ENCODE data around the gene CRYL1. TPM values are rescaled to one million over a fixed set of nuclear protein-coding genes. Genes with fewer than 3 reads are reported as not detected.

The CRYL1 gene
- 0.37 and 3.6 TPM in 2 replicates for total RNA-seq (ENCODE audit: low replicate concordance)

GRCh38 chr13:20525601-20526544 is at the start of gene CRYL1:
CRYL1 (minus strand) TSS chr13:20525857; CDS start chr13:20525794, 63 bp downstream.
- Histone ChIP-seq H3K27ac (no peak within 1 kb of the TSS), H3K36me3 (no peaks in the 10 kb centered on the region), H4K20me1 (ENCODE audit: low read depth) (peaks cover 4% of the 10 kb centered on the region), H3K9ac (no peak within 1 kb of the TSS), H3K79me2 (ENCODE audit: low read depth) (no peaks in the 10 kb centered on the region), H3K4me2 (peak within 1 kb of the TSS; percentile 98), H3K4me1 (peaks cover 4% of the 10 kb centered on the region), H3F3A (ENCODE audit: low read depth) (peaks cover 12% of the 10 kb centered on the region), H3K9me3 (ENCODE audit: low read depth) (no peaks in the 10 kb centered on the region), H3K27me3 (peaks cover 64% of the 10 kb centered on the region), H2AFZ (replicated peaks) (peak within 1 kb of the TSS; percentile 97), H3K4me3 (peak within 1 kb of the TSS; percentile 94)
- TF ChIP-seq CTCF (IDR thresholded peaks at IDR 0.05): no peak
- peak; percentile 53 for TF ChIP-seq EZH2 (IDR thresholded peaks at IDR 0.05)
- peak; percentile 57 for TF ChIP-seq EZH2phosphoT487 (IDR thresholded peaks at IDR 0.05)
- Mint-ChIP-seq H3K27ac (peak within 1 kb of the TSS; percentile 81), H3K4me1 (peaks cover 11% of the 10 kb centered on the region), H3K4me3 (peak within 1 kb of the TSS; percentile 84), H3K36me3 (no peaks in the 10 kb centered on the region), H3K27me3 (ENCODE audit: insufficient read depth, low read depth) (peaks cover 16% of the 10 kb centered on the region), H3K9me3 (no peaks in the 10 kb centered on the region)
- peak; percentile 72 for DNase-seq (ENCODE audit: low spot score)

- no peak overlapping the region for H3K27ac Mint-ChIP-seq
- Histone ChIP-seq H4K20me1 (ENCODE audit: low read depth) (no peaks in the 10 kb centered on the region), H3K79me2 (ENCODE audit: low read depth) (peaks cover 5% of the 10 kb centered on the region), H3K9ac (no peak overlapping the region), H3K9me3 (ENCODE audit: low read depth) (no peaks in the 10 kb centered on the region), H3K27ac (no peak overlapping the region), H3K4me2 (no peak overlapping the region), H3K4me1 (no peaks in the 10 kb centered on the region), H3K27me3 (no peaks in the 10 kb centered on the region), H3K4me3 (no peak overlapping the region), H3K36me3 (peaks cover 10% of the 10 kb centered on the region), H3F3A (ENCODE audit: low read depth) (no peaks in the 10 kb centered on the region), H2AFZ (replicated peaks) (no peak overlapping the region)
- DNase-seq (ENCODE audit: low spot score): no peak
- peaks cover 46% of the 10 kb centered on the region for H3K9me3 Mint-ChIP-seq
- H3K4me1 Mint-ChIP-seq: no peaks in the 10 kb centered on the region
- H3K27me3 Mint-ChIP-seq (ENCODE audit: insufficient read depth, low read depth): no peaks in the 10 kb centered on the region
- H3K4me3 Mint-ChIP-seq: no peak overlapping the region
- TF ChIP-seq EZH2phosphoT487 (IDR thresholded peaks at IDR 0.05) (no peak), EZH2 (IDR thresholded peaks at IDR 0.05) (no peak), CTCF (IDR thresholded peaks at IDR 0.05) (no peak)
- H3K36me3 Mint-ChIP-seq: peaks cover 63% of the 10 kb centered on the region
These were observed 48.0 kb upstream of the CRYL1 start for GRCh38 chr13:20573636-20574035.

GRCh38 chr13:20573186-20573585 is 47.5 kb upstream of the CRYL1 start:
- no peaks in the 10 kb centered on the region for H3F3A ChIP-seq (ENCODE audit: low read depth)
- no peak overlapping the region for H2AFZ ChIP-seq (replicated peaks)
- no peaks in the 10 kb centered on the region for H3K27me3 ChIP-seq
- peaks cover 2% of the 10 kb centered on the region for H3K4me1 ChIP-seq
- TF ChIP-seq EZH2 (IDR thresholded peaks at IDR 0.05) (no peak), CTCF (IDR thresholded peaks at IDR 0.05) (no peak), EZH2phosphoT487 (IDR thresholded peaks at IDR 0.05) (no peak)
- H3K4me1 Mint-ChIP-seq: peaks cover 2% of the 10 kb centered on the region
- no peaks in the 10 kb centered on the region for H3K9me3 ChIP-seq (ENCODE audit: low read depth)
- H3K27ac ChIP-seq: no peak overlapping the region
- no peak overlapping the region for H3K4me3 ChIP-seq
- peaks cover 10% of the 10 kb centered on the region for H3K36me3 ChIP-seq
- H3K79me2 ChIP-seq (ENCODE audit: low read depth): peaks cover 9% of the 10 kb centered on the region
- H3K9ac ChIP-seq: no peak overlapping the region
- no peaks in the 10 kb centered on the region for H4K20me1 ChIP-seq (ENCODE audit: low read depth)
- no peak overlapping the region for H3K27ac Mint-ChIP-seq
- no peak overlapping the region for H3K4me3 Mint-ChIP-seq
- H3K9me3 Mint-ChIP-seq: peaks cover 44% of the 10 kb centered on the region
- no peaks in the 10 kb centered on the region for H3K27me3 Mint-ChIP-seq (ENCODE audit: insufficient read depth, low read depth)
- H3K4me2 ChIP-seq: no peak overlapping the region
- no peak for DNase-seq (ENCODE audit: low spot score)
- peaks cover 61% of the 10 kb centered on the region for H3K36me3 Mint-ChIP-seq

All from neural progenitor cell (in vitro differentiated cells).